Smooth muscle cell (in vitro differentiated cells): ENCODE measurements around the gene FYN. TPM values are rescaled to one million over a fixed set of nuclear protein-coding genes. Genes with fewer than 3 reads are reported as not detected.

ENCODE experiments used
- DNase-seq: peaks from one replicate; lab custom pipeline; 2025; ENCODE audit not compliant: unreplicated experiment; lab: John Stamatoyannopoulos, UW
- H2AFZ ChIP-seq: fragments of 200-600 bp; sonication (generic); 2 replicates; pipeline ENCODE4 v1.6.0; 2016; ENCODE audit warnings: antibody characterized with exemption, low read depth, mild to moderate bottlenecking
- H3F3A ChIP-seq: fragments of 200-600 bp; sonication (generic); 2 replicates; pipeline ENCODE4 v1.6.0; 2017; ENCODE audit warnings: antibody characterized with exemption, low read depth
- H3K27ac ChIP-seq: fragments of 200-600 bp; sonication (generic); 2 replicates; pipeline ENCODE4 v1.5.1; 2016; ENCODE audit warnings: low read depth, mild to moderate bottlenecking
- H3K27me3 ChIP-seq: fragments of 200-600 bp; sonication (generic); 2 replicates; pipeline ENCODE4 v1.6.1; 2016; ENCODE audit warnings: low read depth, mild to moderate bottlenecking
- H3K36me3 ChIP-seq: fragments of 200-600 bp; sonication (generic); 2 replicates; pipeline ENCODE4 v1.5.1; 2016; ENCODE audit warnings: low read depth
- H3K4me1 ChIP-seq: fragments of 200-600 bp; sonication (generic); 2 replicates; pipeline ENCODE4 v1.5.1; 2016; ENCODE audit warnings: low read depth
- H3K4me2 ChIP-seq: fragments of 200-600 bp; sonication (generic); 2 replicates; pipeline ENCODE4 v1.6.0; 2016; ENCODE audit warnings: mild to moderate bottlenecking
- H3K4me3 ChIP-seq: fragments of 200-600 bp; sonication (generic); 2 replicates; pipeline ENCODE4 v1.5.1; 2016; ENCODE audit warnings: mild to moderate bottlenecking
- H3K79me2 ChIP-seq: fragments of 200-600 bp; sonication (generic); 2 replicates; pipeline ENCODE4 v1.6.0; 2016; ENCODE audit warnings: low read depth, mild to moderate bottlenecking
- H3K9ac ChIP-seq: fragments of 200-600 bp; sonication (generic); 2 replicates; pipeline ENCODE4 v1.6.0; 2016; ENCODE audit warnings: low read depth
- H3K9me3 ChIP-seq: fragments of 200-600 bp; sonication (generic); replicated peaks from 2 replicates; pipeline ENCODE4 v1.5.1; 2016; ENCODE audit warnings: low read depth
- H4K20me1 ChIP-seq: fragments of 200-600 bp; sonication (generic); 2 replicates; pipeline ENCODE4 v1.6.0; 2016; ENCODE audit warnings: low read depth
- WGBS: methylation state at CpG from one replicate; pipeline ENCODE4 v1.1.7; 2016; ENCODE audit warnings: low lambda C conversion rate; 5-methylcytosine and 5-hydroxymethylcytosine counted together
- polyA plus RNA-seq: library from polyadenylated mRNA; unstranded; fragments of >200 nt; fragmentation: Nextera tagmentation; extraction: Ambion mirVana; gene quantifications from 2 replicates; pipeline ENCODE4 v1.2.1, GENCODE V29; 2016
- total RNA-seq: library from RNA; depleted of rRNA; stranded (reverse); fragments of >200 nt; gene quantifications from 2 replicates; pipeline ENCODE4 v1.2.3, GENCODE V29; 2014
- TF ChIP-seq, protein P1 (sequence below): fragments of 200-600 bp; sonication (generic); IDR thresholded peaks from 2 replicates; pipeline ENCODE4 v1.5.1; 2017; ENCODE audit warnings: borderline replicate concordance, mild to moderate bottlenecking, antibody characterized with exemption; ENCODE audit not compliant: insufficient read depth, poor library complexity, severe bottlenecking

The FYN gene
- total and polyA plus RNA-seq, 2 experiments from 2014 or later: 110 to 138 TPM

DNA sequence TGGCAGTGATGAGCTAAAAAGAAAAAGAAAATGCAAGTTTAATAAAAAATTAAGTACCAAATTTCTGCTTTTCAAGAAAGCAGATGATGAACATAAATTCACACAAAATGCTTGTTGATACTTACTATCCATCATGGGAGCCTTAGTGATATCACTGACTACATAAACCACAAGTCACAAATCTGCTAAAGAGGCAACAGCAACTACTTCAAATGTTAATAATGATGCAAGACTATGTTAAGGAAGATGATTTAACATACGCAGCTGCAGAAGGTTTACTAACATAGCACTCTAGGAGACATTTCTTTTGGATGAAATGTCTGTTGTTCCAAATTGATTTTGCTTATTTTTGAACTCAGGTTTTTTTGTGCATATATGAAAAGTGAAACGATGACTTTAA, 18.6 kb downstream of the FYN start:
- Histone ChIP-seq H3K27ac (no peak overlapping the region), H3K4me3 (no peak overlapping the region), H3K36me3 (no peaks in the 10 kb centered on the region), H3K4me1 (peaks cover 16% of the 10 kb centered on the region), H2AFZ (no peak overlapping the region), H3K9me3 (no peaks in the 10 kb centered on the region), H3K9ac (no peak overlapping the region), H3K4me2 (no peak overlapping the region), H3F3A (no peaks in the 10 kb centered on the region), H3K79me2 (peaks cover 99% of the 10 kb centered on the region), H3K27me3 (no peaks in the 10 kb centered on the region), H4K20me1 (peaks cover 92% of the 10 kb centered on the region)
- WGBS: 61% methylated on average over 2 of the region's 2 CpGs
- no peak for DNase-seq
- TF ChIP-seq, protein P1, sequence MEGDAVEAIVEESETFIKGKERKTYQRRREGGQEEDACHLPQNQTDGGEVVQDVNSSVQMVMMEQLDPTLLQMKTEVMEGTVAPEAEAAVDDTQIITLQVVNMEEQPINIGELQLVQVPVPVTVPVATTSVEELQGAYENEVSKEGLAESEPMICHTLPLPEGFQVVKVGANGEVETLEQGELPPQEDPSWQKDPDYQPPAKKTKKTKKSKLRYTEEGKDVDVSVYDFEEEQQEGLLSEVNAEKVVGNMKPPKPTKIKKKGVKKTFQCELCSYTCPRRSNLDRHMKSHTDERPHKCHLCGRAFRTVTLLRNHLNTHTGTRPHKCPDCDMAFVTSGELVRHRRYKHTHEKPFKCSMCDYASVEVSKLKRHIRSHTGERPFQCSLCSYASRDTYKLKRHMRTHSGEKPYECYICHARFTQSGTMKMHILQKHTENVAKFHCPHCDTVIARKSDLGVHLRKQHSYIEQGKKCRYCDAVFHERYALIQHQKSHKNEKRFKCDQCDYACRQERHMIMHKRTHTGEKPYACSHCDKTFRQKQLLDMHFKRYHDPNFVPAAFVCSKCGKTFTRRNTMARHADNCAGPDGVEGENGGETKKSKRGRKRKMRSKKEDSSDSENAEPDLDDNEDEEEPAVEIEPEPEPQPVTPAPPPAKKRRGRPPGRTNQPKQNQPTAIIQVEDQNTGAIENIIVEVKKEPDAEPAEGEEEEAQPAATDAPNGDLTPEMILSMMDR: no peak

DNA sequence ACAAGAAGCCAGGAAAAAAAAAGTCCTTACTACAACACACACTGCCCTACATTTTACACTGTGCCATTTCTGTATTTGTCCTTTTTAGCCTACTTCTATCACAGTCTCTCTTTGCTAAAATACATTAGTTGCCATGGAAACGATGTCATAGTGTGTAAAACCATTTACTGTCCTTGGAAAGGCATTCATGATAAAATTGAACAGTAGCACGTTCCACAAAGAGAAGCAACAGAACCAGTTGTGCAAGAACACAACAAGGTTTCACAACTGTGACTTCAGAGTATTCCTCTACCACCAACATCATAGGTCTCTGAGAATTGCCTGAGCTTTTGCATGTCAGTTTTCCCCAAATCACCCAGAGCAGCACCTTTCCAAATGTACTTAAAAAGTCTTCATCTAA, 20.5 kb downstream of the FYN start:
- Histone ChIP-seq H3K9ac (no peak overlapping the region), H3K27me3 (no peaks in the 10 kb centered on the region), H3K4me2 (peak overlapping the region; percentile 15), H3K27ac (peak overlapping the region; percentile 36), H3K4me3 (no peak overlapping the region), H3K79me2 (peaks cover 99% of the 10 kb centered on the region), H3K9me3 (no peaks in the 10 kb centered on the region), H2AFZ (no peak overlapping the region), H4K20me1 (peaks cover 93% of the 10 kb centered on the region), H3F3A (no peaks in the 10 kb centered on the region), H3K36me3 (no peaks in the 10 kb centered on the region), H3K4me1 (peaks cover 19% of the 10 kb centered on the region)
- TF ChIP-seq, protein P1: no peak
- no peak for DNase-seq
- 49% methylated on average over 2 of the region's 2 CpGs for WGBS

DNA sequence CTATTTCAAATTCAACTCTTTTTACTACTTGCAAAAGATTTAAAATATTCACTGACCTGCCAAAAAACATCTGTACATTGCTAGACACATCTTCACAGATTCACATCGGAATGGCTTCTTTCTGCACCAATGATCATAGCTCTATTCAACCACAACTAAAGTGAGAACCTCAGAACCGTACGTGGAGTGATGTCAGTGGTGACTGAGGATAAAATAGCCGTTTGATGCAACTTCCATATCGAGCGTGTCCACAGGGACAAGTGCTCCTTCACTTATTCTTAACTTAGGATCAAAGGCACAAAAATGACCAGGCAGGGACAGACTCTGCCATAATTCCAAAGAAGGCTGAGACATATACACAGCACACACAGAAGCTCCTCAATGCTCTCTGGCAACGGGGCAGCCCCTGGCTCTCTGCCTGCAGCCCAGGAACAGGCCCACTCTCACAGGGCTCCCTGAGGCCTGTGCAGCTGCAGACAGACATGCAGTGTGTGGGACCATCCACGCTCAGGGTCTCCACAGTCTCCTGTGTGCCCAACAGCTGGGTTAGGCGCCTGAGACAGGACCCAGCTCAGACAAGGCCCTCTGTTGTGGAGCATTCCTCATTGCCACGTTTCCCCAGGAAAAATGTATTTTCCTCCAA, 22.8 kb downstream of the FYN start:
- Histone ChIP-seq H3K79me2 (peaks cover 97% of the 10 kb centered on the region), H3K4me3 (no peak overlapping the region), H3K9me3 (no peaks in the 10 kb centered on the region), H3F3A (no peaks in the 10 kb centered on the region), H3K27ac (no peak overlapping the region), H3K27me3 (no peaks in the 10 kb centered on the region), H3K36me3 (no peaks in the 10 kb centered on the region), H4K20me1 (peaks cover 98% of the 10 kb centered on the region), H3K9ac (no peak overlapping the region), H3K4me1 (peaks cover 24% of the 10 kb centered on the region), H3K4me2 (no peak overlapping the region), H2AFZ (no peak overlapping the region)
- DNase-seq: no peak
- TF ChIP-seq, protein P1: no peak
- 91% methylated on average over 10 of the region's 10 CpGs for WGBS

DNA sequence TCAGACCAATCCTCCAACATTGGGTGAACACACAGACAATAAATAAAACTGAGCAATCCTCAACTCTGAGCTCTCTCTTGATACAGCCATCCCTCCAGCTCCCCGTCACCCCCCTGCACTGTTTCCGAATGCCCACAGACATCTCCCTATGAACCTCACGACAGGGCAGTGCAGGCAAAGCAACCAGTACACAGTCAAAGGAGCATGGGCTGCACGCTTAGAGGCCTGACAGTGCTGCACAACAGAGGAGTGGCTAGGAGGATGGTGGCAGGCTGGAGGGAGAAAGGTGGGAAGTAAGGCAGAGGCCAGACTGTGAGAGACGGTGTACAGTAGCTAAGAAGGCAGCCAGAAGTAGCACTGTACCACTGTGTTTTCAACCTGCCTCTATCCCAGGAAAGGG, 24.0 kb downstream of the FYN start:
- peaks cover 32% of the 10 kb centered on the region for H3K4me1 ChIP-seq
- no peak overlapping the region for H3K9ac ChIP-seq
- H3F3A ChIP-seq: no peaks in the 10 kb centered on the region
- WGBS: 88% methylated on average over 5 of the region's 5 CpGs
- TF ChIP-seq, protein P1: no peak
- H2AFZ ChIP-seq: no peak overlapping the region
- no peaks in the 10 kb centered on the region for H3K27me3 ChIP-seq
- peaks cover 99% of the 10 kb centered on the region for H4K20me1 ChIP-seq
- no peaks in the 10 kb centered on the region for H3K36me3 ChIP-seq
- H3K9me3 ChIP-seq: no peaks in the 10 kb centered on the region
- DNase-seq: no peak
- no peak overlapping the region for H3K4me3 ChIP-seq
- H3K79me2 ChIP-seq: peaks cover 91% of the 10 kb centered on the region
- H3K4me2 ChIP-seq: no peak overlapping the region
- no peak overlapping the region for H3K27ac ChIP-seq
